ENCODE data around the gene HAX1.
"Not testable (repeated sequence)": the region's sequence is repeated elsewhere in the genome, so short reads cannot be mapped to it uniquely, and the experiment has no call there.

HAX1 gene

GRCh38 chr1:154287591-154287990 lies 15.2 kb downstream of the HAX1 start:
- DNase-seq (ENCODE audit: low spot score): not testable (repeated sequence)

- no peak for DNase-seq (ENCODE audit: low spot score)
Measured at GRCh38 chr1:154288661-154289060, 16.2 kb downstream of the HAX1 start.

GRCh38 chr1:154290921-154291320 lies 18.5 kb downstream of the HAX1 start:
- no peak for DNase-seq (ENCODE audit: low spot score)

- DNase-seq (ENCODE audit: low spot score): peak; percentile 43
Measured at GRCh38 chr1:154295408-154296235, 23.2 kb downstream of the HAX1 start.

- DNase-seq (ENCODE audit: low spot score): no peak
Measured at GRCh38 chr1:154301582-154301981, 29.2 kb downstream of the HAX1 start.

GRCh38 chr1:154304664-154305337 lies 32.4 kb downstream of the HAX1 start:
- DNase-seq (ENCODE audit: low spot score): no peak

- DNase-seq (ENCODE audit: low spot score): no peak
Measured at GRCh38 chr1:154306151-154306550, 33.7 kb downstream of the HAX1 start.

GRCh38 chr1:154307670-154308270 lies 35.3 kb downstream of the HAX1 start:
- DNase-seq (ENCODE audit: low spot score): not testable (repeated sequence)

- not testable (repeated sequence) for DNase-seq (ENCODE audit: low spot score)
Measured at GRCh38 chr1:154309136-154309535, 36.7 kb downstream of the HAX1 start.

GRCh38 chr1:154312229-154313065 lies 40.0 kb downstream of the HAX1 start:
- not testable (repeated sequence) for DNase-seq (ENCODE audit: low spot score)

- no peak for DNase-seq (ENCODE audit: low spot score)
Measured at GRCh38 chr1:154313066-154313356, 40.6 kb downstream of the HAX1 start.

GRCh38 chr1:154314226-154314625 lies 41.8 kb downstream of the HAX1 start:
- DNase-seq (ENCODE audit: low spot score): not testable (repeated sequence)

- DNase-seq (ENCODE audit: low spot score): no peak
Measured at GRCh38 chr1:154316704-154317103, 44.3 kb downstream of the HAX1 start.

- no peak for DNase-seq (ENCODE audit: low spot score)
Measured at GRCh38 chr1:154318386-154318785, 46.0 kb downstream of the HAX1 start.

GRCh38 chr1:154320882-154321608 lies 48.6 kb downstream of the HAX1 start, which contains the start of gene AQP10:
Gene AQP10, plus strand, starts transcription at chr1:154321093. Its CDS starts 63 bp downstream, at chr1:154321156.
- no peak for DNase-seq (ENCODE audit: low spot score)

- not testable (repeated sequence) for DNase-seq (ENCODE audit: low spot score)
Measured at GRCh38 chr1:154321609-154321934, 49.1 kb downstream of the HAX1 start.

GRCh38 chr1:154323493-154323892 lies 51.1 kb downstream of the HAX1 start:
- DNase-seq (ENCODE audit: low spot score): no peak

GRCh38 chr1:154324241-154324640 lies 51.8 kb downstream of the HAX1 start:
- DNase-seq (ENCODE audit: low spot score): no peak

GRCh38 chr1:154324669-154325582 lies 52.5 kb downstream of the HAX1 start, which contains the start of gene ATP8B2:
Gene ATP8B2, plus strand, starts transcription at chr1:154325525. Its CDS starts 2,617 bp downstream, at chr1:154328142.
- DNase-seq (ENCODE audit: low spot score): peak; percentile 47

Measured in SW480 (cell line).